ENCODE results near the gene BMPR2.
"Not testable (repeated sequence)": the region's sequence is repeated elsewhere in the genome, so short reads cannot be mapped to it uniquely, and the experiment has no call there.

The BMPR2 gene

DNA sequence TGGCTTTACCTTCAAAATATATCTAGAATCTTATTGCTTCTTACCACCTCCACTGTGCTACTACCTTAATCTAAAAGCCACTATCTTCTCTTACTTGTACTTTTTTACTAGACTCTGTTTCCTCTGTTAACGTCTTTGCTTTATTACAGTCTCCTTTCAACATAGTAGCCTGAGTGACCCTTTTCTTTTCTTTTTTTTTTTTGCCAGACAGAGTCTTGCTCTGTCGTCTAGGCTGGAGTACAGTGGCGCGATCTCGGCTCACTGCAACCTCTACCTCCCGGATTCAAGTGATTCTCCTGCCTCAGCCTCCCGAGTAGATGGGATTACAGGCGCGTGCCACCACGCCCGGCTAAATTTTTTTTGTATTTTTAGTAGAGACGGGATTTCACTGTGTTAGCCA, 10.4 kb downstream of the BMPR2 start:
- DNase-seq = not testable (repeated sequence)

DNA sequence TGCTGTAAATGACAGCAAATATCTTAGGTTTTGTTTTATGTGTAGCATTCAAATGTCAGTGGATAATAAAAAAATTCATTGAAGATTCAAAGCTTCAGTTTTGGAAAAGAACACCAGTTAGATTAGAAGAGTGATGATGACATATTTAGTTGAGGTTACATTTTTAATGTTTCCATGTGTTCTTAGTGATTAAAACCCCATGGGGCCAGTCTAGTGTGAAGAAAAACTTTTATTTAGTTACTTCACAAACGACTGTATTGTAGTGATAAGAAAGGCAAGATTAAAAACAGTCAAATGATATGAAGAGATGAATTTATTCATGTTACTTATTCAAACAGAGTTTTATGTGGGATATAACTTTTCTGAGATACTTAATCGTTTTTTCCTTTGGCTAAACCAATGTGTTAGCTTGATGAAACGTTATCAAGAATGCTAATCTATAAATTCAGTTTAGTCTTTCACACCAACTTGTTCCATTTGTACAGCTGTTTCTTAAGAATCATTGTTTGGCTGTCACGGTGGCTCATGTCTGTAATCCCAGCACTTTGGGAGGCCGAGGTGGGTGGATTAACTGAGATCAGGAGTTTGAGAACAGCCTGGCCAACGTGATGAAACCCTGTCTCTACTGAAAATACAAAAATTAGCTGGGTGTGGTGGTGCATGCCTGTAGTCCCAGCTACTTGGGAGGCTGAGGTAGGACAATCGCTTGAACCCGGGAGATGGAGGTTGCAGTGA, 11.6 kb downstream of the BMPR2 start:
- DNase-seq = no peak

DNA sequence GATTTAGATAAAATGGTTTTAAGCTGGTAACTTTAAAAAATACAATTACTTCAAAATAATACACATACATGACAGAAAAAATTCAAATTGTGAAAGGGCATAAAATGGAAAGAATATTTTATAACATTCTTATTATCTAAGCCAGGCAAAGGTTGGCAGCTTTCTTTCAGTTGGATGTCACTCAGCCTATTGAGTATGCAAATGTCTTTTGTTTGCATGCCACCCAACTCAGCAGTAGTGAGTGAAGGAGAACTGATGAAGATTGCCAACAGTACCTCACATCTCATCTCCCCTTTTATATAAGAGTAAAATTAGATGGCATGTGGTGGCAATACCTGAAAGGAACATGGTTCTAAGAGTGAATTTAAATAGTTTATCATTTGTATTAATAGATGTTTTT, 24.8 kb downstream of the BMPR2 start:
- DNase-seq = no peak

DNA sequence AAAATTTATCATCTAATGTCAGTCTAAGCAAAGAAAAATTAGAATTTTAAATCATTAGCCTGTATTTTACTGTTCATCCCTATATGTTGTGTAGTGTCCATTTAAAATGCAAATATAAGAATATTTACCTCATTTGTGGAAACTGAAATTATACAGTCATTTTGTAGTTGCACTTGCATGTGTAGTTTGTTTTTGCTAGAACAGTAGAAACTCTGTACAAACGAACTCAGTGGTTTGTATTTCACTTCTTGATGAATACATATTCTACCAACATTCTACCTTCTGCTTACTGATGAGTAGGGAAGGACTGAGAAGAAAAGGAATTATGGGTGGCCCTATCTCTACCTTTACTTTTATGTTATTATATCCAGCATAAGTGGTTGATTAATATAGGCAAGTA, 29.7 kb downstream of the BMPR2 start:
- DNase-seq = no peak

DNA sequence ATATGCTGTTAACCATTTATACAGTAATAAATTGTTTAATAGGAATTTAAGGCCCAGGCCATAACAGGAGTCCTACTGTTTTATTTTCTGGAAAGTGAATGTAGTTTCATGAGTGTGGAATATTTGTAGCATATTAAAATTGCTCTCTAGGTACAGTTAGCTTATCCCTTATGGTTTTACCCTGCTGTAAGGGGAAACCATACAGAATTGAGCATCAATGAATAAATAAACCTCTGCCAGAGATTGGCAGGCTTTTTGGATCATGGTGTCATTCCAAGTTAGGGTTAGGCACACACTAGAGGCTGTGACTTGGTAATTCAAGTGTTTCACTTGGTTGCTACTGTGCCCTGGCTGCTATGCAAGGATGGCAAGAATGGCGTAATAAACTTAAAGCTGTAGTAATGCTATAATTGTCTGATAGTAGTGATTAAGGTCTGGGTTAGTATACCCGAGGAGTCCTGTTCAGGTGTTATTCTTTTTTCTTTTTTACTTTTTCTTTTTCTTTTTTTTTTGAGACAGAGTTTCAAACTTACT, 30.4 kb downstream of the BMPR2 start:
- DNase-seq = no peak

DNA sequence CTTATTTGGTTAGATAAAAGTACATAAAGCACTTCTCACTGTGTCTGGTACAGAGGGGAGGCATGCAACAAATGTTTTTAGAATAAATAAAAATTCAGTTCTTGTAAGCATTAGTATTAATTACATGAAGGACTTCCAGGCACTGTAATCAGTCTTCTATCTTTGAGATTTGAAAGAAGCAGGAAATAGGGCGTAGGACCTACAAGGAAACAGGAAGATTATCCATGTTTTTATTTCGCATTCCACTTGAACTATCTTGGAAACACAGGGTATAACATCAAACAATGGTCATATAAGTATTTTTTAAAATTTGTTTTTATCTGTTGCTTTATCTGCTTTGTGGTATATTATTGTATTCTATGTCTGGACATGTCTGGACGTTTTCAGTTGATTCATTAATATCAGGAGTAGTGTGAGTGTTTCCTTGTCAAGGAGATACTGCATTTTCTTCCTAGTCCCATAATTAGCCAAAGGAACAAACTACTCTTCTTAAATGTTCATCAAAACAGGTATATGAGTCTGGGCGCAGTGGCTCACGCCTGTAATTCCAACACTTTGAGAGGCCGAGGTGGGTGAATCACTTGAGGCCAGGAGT, 32.5 kb downstream of the BMPR2 start:
- no peak for DNase-seq

DNA sequence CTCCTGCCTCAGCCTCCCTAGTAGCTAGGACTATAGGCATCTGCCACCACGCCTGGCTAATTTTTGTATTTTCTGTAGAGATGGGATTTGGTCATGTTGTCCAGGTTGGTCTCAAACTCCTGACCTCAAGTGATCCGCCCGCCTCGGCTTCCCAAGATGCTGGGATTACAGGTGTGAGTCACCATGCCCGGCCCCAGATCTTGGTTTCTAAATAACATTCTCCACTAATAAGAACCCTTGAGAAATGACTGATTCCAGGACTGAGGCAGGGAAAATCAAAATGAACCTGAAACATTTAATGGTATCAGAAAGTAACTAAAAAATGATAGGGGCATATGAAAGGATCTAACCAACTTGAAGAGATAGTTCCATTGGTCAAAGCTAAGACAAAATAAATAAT, 34.0 kb downstream of the BMPR2 start:
- no peak for DNase-seq

DNA sequence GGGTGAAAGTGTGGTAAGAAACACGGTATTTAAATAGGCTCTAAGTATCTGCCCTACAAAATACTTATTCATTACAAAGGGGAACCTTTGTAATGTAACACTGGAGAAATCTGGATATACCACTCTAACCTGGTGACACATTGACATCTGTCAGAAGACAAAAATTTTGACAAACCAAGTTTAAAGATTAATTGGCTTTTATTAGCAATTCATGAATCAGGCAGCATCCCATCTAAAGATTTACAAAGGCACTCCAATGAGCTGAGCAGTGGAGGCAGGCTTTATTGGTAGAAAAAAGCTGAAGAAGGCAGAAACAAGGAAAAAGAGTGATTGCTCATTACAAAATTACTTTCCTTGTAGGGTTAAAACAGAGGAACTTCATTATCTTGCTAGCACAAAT, 35.0 kb downstream of the BMPR2 start:
- DNase-seq = no peak

DNA sequence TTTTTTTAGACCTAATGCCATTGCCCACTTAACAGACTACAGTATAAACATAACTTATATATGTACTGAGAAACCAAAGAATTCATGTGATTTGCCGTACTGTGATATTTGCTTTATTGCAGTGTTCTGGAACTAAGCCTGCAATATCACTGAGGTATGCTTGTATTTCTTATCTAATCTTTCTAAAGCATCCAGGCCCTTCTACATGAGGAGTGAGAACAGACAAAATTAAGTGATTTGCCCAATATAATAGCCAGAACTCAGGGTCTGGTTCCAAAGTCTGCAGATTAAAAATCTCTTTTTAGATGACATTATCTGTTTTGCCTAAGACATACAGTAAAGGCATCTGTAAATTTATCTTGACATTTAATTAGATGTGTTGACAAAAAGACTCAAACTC, 41.9 kb downstream of the BMPR2 start:
- DNase-seq = no peak

DNA sequence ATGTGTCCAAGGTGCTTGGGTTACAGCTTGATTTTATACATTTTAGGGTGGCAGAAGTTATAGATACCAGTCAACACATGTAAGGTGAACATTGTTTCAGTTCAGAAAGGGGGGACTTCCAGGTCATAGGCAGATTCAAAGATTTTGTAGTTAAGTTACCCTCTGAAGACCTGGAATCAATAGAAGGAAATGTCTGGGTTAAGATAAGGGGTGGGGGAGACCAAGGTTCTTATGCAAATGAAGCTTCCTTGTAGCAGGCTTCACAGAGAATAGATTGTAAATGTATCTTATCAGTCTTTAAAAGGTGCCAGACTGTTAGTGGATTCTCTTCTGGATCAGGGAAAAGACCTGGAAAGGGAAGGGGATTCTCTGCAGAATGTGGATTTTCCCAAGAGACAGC, 42.4 kb downstream of the BMPR2 start:
- no peak for DNase-seq

DNA sequence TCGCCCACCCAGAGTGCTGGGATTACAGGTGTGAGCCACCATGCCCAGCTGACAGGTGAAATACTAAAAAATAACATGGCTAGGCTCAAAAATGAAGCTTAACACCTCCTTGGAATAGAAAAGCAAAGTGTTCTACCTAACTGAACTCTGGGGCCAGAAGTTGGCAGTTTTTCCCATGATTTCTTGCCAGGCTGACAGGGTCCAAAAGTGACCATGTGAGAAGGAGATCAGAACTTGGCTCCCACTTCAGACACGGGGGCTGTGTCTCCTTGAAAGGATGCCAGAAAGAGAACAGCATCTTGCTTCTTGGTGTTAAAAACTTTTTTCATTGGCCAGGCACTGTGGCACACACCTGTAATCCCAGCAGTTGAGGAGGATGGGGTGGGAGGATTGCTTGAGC, 47.0 kb downstream of the BMPR2 start:
- no peak for DNase-seq

DNA sequence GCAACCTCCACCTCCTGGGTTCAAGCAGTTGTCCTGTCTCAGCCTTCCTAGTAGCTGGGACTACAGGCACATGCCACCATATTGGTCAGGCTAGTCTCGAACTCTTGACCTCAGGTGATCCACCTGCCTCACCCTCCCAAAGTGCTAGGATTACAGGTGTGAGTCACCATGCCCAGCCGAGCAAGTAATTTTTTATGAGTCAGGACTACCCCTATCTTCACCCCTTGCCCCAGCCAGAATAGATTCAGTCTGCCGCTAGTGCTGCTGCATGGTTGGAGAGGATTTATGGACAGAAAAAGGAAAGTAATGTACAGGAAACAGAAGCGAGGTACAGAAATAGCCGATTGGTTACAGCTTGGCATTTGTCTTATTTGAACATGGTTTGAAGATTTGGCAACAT, 48.9 kb downstream of the BMPR2 start:
- DNase-seq = no peak

DNA sequence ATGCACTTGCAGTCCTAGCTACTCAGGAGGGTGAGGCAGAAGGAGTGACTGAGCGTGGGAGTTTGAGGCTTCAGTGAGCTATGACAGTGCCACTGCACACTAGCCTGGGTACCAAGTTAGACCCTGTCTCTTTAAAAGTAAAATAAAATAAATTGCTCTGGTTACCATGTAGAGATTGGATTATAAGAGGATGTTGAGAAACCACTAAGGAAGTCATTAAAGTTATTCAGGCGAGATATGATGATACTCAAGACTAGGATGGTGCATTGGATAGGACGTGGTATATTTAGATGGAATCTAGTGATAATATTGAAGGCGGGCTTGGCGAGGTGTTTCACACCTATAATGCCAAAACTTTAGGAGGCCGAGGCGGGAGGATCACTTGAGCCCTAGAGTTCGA, 50.6 kb downstream of the BMPR2 start:
- no peak for DNase-seq

DNA sequence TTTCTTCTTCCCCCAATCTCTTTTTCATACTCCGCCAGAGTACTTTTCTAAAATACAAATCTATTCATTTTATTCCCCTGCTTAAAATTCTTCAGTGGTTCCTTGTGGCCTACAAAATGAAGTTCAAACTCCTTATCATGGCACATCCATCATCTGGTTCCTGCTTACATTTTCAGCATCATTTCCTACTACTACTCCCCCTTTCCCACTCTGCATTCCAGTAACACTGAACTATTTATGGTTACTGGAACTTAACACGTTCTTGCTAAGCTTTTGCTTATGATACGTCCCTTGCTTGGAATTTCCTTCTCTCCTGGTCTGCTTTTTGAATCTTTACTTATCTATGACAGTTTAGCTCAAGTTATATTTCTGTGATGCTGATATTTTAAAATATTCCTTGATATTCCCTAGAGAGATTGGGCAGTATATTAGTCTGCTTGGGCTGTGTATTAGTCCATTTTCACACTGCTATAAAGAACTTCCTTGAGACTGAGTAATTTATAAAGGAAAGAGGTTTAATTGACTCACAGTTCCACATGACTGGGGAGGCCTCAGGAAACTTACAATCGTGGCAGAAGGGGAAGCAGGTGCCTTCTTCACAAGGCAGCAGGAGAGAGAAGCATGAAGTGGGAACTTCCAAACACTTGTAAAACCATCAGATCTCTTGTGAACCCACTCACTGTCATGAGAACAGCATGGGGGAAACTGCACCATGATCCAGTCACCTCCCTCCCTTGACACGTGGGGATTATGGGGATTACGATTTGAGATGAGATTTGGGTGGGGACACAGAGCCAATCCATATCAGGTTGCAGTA, 53.2 kb downstream of the BMPR2 start:
- DNase-seq = no peak

DNA sequence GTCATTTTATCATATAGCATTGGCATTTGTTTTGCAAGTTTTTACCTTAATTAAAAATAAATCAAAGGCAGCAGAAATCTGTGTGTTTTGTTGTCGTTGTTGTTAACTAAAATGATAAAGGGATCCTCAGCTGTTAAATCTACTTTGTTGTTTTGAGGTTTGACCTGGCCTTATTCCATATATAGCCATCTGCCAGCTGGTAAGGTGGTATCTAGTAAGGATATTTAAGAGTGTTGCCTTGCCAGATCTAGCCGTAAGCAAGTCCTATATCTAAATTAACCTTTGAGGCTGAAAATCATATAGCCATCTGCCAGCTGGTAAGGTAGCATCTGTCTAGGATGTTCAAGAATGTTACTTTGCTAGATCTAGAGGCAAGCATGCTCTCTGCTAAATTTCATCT, 56.6 kb downstream of the BMPR2 start:
- no peak for DNase-seq

DNA sequence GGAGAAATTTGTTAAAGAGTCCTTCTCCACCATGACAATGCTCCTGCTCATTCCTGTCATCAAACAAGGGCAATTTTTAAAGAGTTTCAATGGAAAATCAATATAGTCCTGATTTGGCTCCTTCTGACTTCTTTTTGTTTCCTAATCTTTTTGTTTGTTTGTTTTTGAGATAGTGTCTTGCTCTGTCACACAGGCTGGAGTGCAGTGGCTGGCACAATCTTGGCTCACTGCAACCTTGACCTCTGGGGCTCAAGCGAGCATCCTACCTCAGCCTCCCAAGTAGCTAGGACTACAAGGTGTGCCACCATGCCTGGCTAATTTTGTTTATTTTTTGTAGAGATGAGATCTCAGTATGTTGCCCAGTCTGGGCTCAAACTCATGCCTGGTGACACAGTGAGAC, 58.3 kb downstream of the BMPR2 start:
- DNase-seq = no peak

DNA sequence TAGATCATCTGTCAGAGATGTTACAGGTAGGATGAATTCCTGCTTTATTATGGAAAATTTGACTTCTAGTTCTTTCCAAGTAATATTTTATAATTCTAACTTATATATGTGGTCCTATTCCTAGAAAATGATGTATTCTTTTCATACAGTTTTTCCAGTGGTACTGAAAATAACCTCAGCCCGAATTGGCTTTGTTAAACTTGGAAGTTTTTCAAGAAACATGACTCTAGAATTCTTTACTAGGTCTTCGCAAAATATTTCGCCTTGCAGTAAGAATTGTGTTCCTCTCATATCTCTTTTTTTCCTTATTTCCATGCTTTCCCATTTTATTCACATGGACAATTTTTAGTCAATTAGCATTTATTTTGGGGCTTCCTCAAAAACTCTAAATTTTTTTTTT, 60.5 kb downstream of the BMPR2 start:
- DNase-seq = no peak

DNA sequence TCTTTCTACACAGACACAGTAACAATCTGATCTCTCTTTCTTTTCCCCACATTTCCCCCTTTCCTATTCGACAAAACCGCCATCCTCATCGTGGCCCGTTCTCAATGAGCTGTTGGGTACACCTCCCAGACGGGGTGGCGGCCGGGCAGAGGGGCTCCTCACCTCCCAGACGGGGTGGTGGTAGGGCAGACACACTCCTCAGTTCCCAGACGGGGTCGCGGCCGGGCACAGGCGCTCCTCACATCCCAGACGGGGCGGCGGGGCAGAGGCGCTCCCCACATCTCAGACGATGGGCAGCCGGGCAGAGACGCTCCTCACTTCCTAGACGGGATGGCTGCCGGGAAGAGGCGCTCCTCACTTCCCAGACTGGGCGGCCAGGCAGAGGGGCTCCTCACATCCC, 64.0 kb downstream of the BMPR2 start:
- DNase-seq = not testable (repeated sequence)

DNA sequence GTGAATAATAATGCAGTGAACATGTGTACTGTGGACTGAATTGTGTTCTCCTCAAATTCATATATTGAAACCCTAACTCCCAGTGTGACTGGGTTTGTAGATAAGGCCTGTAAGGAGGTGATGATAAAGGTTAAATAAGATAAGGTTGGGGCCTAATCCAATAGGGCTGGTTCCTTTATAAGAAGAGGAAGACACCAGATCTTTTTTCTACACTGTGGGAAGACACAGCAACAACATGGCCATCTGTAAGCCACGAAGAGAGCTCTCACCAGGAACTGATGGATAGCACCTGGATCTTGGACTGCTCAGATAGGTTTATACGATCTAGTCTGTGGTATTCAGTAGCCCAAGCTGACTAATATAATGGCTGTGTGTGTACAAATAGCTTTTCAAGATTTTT, 66.8 kb downstream of the BMPR2 start:
- DNase-seq = no peak

DNA sequence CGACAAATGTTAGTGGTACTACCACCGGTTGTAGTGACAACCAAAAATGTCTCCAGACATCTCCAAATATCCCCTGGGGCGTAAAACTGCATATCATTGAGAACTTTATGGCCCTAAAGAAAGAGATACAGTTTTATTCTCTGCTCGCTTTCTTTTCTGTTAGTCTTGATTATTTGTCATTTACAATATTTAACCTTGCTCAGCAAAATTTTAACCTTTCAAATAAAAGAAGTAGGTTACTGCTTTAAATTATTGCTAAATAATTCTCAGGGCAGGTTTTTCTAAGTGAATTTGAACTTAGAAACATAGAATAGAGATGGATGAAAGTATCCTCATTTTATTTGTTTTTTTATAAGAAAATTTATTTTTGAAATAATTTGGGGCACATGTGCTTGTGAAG, 67.9 kb downstream of the BMPR2 start:
- no peak for DNase-seq

DNA sequence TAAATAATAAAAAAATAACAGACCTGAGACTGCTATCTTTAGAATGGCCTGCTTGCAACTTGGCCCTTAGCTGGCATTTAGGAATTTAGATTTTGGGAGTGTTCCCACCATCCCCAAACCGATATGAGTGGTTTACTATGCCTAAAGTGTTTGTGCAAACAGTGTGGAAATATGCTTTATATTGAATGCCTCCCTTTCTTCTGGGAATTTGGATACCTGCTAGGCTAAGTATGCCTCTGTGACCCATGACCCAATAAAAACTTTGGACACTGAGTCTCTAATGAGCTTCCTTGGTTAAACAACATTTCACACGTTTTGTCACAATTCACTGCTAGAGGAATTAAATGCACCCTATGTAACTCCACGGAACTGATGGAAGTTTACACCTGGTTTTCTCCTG, 73.2 kb downstream of the BMPR2 start:
- no peak for DNase-seq

DNA sequence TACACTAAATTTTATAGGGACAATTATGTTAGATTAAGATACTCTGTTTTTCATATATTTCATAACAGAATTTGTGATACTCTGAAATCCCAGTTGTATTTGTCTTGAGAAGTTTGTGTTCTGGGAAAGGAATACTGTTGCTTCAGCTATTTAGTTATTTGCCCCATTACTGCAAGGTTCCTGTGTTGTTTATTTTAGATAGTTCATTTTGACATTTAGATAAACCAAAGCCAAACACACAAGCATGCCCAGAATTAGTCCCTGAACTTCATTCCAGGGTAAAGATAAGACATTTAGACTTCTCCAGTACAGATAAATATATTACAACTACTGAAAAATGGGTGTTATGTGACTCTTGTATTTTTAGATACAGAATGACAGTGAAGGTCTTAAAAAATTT, 74.7 kb downstream of the BMPR2 start:
- no peak for DNase-seq

DNA sequence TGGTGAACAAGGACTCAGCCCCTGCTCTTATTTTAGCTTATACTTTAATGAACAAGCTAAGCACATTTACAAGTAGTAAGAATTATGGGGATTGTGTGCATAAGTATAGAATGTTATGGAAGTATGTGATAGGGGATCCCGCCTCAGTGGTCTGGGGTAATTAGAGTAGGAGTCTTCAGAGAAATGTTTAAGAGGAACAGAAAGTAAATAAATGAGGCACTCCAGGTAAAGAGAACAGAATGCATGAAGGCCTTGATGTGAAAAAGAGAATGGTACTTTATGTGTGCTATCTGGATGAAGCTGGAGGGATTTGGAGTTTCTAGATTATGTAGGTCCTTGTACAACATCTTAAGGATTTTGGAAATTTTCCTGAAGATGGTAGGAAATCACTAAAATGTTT, 76.6 kb downstream of the BMPR2 start:
- no peak for DNase-seq

DNA sequence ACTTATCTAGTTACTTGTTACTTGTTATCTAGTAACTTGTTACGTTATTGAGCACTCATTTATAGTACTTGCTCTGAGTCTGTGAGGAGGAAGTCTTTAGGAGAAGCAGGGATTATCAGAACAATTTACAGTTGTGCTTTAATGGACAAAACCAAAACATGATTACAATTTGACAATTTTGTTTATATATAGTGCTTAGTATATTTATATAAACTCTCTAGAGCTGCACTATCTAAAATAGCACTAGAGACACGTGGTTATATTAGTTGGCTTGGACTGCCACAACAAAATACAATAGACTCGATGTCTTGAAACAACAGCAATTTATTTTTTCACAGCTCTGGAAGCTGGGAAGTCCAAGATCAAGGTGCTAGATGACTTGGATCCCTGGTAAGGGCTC, 78.4 kb downstream of the BMPR2 start:
- no peak for DNase-seq
